OCI-LY7 (cell line): ENCODE measurements around the gene NDUFB2. TPM values are rescaled to one million over a fixed set of nuclear protein-coding genes. Genes with fewer than 3 reads are reported as not detected.
A peak's percentile ranks its signal among the peaks of the same experiment; 100 is the strongest.

Experiments
- BruUV-seq: library from RNA; stranded (reverse); fragments of 400-500 nt; replicated peaks from 2 replicates; lab custom pipeline; 2021; lab: Mats Ljungman, UMichigan
- CTCF ChIA-PET: fragments of 300-600 bp; sonication (Branson Sonifier 250); formaldehyde crosslinking; loops from one replicate; lab custom pipeline; 2022; ENCODE audit warnings: antibody characterized with exemption; ENCODE audit not compliant: unreplicated experiment; lab: Charles Lee
- POLR2A ChIA-PET: fragments of 300-600 bp; sonication (Branson Sonifier 250); formaldehyde crosslinking; loops from one replicate; lab custom pipeline; 2022; ENCODE audit warnings: antibody characterized with exemption; lab: Charles Lee
- DNase-seq: peaks from one replicate; pipeline ENCODE4 v3.0.0-alpha.2; 2015; ENCODE audit warnings: low spot score
- H2AFZ ChIP-seq: fragments of 200-600 bp; sonication (generic), shearing (Covaris generic); 2 replicates; pipeline ENCODE4 v1.6.1; 2014; ENCODE audit warnings: mild to moderate bottlenecking, antibody characterized with exemption, low read length, moderate library complexity
- H3K27ac ChIP-seq: fragments of 200-600 bp; sonication (generic); 2 replicates; pipeline ENCODE4 v1.5.1; 2014; ENCODE audit warnings: mixed run types, low read depth, mild to moderate bottlenecking, moderate library complexity, low read length, inconsistent platforms; ENCODE audit not compliant: poor library complexity, severe bottlenecking
- H3K36me3 ChIP-seq: fragments of 200-600 bp; sonication (generic); 2 replicates; pipeline ENCODE4 v1.6.1; 2014; ENCODE audit warnings: mild to moderate bottlenecking, antibody characterized with exemption, low read length, moderate library complexity, mixed read lengths; ENCODE audit not compliant: insufficient read depth
- H3K4me1 ChIP-seq: fragments of 200-600 bp; sonication (generic); 2 replicates; pipeline ENCODE4 v1.5.1; 2014; ENCODE audit warnings: mild to moderate bottlenecking, low read length; ENCODE audit not compliant: insufficient read depth, poor library complexity, severe bottlenecking
- H3K4me2 ChIP-seq: fragments of 200-600 bp; sonication (generic); 2 replicates; pipeline ENCODE4 v1.6.1; 2014; ENCODE audit warnings: mild to moderate bottlenecking, low read length
- H3K4me3 ChIP-seq: fragments of 200-600 bp; sonication (generic); 2 replicates; pipeline ENCODE4 v1.5.1; 2014; ENCODE audit warnings: mild to moderate bottlenecking, low read depth, low read length; ENCODE audit not compliant: poor library complexity, severe bottlenecking
- H3K79me2 ChIP-seq: fragments of 200-600 bp; sonication (generic); 2 replicates; pipeline ENCODE4 v1.6.1; 2016; ENCODE audit warnings: low read depth, mild to moderate bottlenecking, low read length, moderate library complexity, mixed read lengths; ENCODE audit not compliant: insufficient read depth
- H3K9me2 ChIP-seq: fragments of 200-600 bp; sonication (generic); 2 replicates; pipeline ENCODE4 v1.6.1; 2016; ENCODE audit warnings: mild to moderate bottlenecking, low read length, mixed read lengths; ENCODE audit not compliant: insufficient read depth
- H3K9me3 ChIP-seq: fragments of 200-600 bp; sonication (generic); 2 replicates; pipeline ENCODE4 v1.6.1; 2014; ENCODE audit warnings: mild to moderate bottlenecking, mixed run types, low read length, mixed read lengths
- H4K20me1 ChIP-seq: fragments of 200-600 bp; sonication (generic); 2 replicates; pipeline ENCODE4 v1.6.1; 2014; ENCODE audit warnings: mild to moderate bottlenecking, antibody characterized with exemption, low read length, moderate library complexity, mixed read lengths; ENCODE audit not compliant: insufficient read depth
- EZH2phosphoT487 ChIP-seq: fragments of 200-600 bp; sonication (generic); IDR thresholded peaks from 2 replicates; pipeline ENCODE4 v1.6.1; 2018; ENCODE audit warnings: low read depth, borderline replicate concordance, mild to moderate bottlenecking, mixed run types, antibody characterized with exemption, low read length, moderate library complexity, mixed read lengths
- intact Hi-C: fragments of 100-400 bp; cut with micrococcal nuclease; formaldehyde crosslinking; loops from one replicate; pipeline ENCODE4 v1.10.0; 2022; ENCODE audit not compliant: unreplicated experiment
- total RNA-seq, 2 experiments: library from RNA; depleted of rRNA in 1 of 2; stranded (reverse); fragments of >200 nt in 1 of 2; shearing (Covaris generic) in 1 of 2; gene quantifications; 2 replicates each; pipeline ENCODE4 v1.2.3, GENCODE V29; 2014 to 2022
- TF ChIP-seq, protein P1 (sequence below): fragments of 200-600 bp; sonication (generic); conservative IDR thresholded peaks from 2 replicates; pipeline ENCODE4 v1.5.1; 2014; ENCODE audit warnings: mild to moderate bottlenecking, antibody characterized with exemption, low read length, moderate library complexity, mixed read lengths

Gene NDUFB2
- total RNA-seq, 2 experiments from 2014 or later = 114 to 139 TPM

- peak; percentile 11 for DNase-seq
- H3K9me3 ChIP-seq = no peaks in the 10 kb centered on the region
- ChIA-PET POLR2A (interaction anchor here (0.7 to 4.5 kb wide), 4 partner anchors 9 to 42 kb away, joined by 3 to 26 read pairs (median 3); partner anchors contain the start of gene NDUFB2), CTCF (no interaction called here)
- no peak overlapping the region for H3K27ac ChIP-seq
- intact Hi-C loops = loop anchor here (5.0 to 10.0 kb wide), 3 partner anchors 135 to 1323 kb away; partner anchors contain the start of gene LUC7L2
- no peak for TF ChIP-seq EZH2phosphoT487
- TF ChIP-seq, protein P1, sequence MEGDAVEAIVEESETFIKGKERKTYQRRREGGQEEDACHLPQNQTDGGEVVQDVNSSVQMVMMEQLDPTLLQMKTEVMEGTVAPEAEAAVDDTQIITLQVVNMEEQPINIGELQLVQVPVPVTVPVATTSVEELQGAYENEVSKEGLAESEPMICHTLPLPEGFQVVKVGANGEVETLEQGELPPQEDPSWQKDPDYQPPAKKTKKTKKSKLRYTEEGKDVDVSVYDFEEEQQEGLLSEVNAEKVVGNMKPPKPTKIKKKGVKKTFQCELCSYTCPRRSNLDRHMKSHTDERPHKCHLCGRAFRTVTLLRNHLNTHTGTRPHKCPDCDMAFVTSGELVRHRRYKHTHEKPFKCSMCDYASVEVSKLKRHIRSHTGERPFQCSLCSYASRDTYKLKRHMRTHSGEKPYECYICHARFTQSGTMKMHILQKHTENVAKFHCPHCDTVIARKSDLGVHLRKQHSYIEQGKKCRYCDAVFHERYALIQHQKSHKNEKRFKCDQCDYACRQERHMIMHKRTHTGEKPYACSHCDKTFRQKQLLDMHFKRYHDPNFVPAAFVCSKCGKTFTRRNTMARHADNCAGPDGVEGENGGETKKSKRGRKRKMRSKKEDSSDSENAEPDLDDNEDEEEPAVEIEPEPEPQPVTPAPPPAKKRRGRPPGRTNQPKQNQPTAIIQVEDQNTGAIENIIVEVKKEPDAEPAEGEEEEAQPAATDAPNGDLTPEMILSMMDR = no peak
- H3K9me2 ChIP-seq = no peaks in the 10 kb centered on the region
- no TSS peak for BruUV-seq
- peaks cover 44% of the 10 kb centered on the region for H3K4me1 ChIP-seq
- H3K4me3 ChIP-seq = peak overlapping the region; percentile 81
- H3K4me2 ChIP-seq = peak overlapping the region; percentile 100
- no peaks in the 10 kb centered on the region for H4K20me1 ChIP-seq
- no peak overlapping the region for H2AFZ ChIP-seq
- H3K79me2 ChIP-seq = peaks cover 39% of the 10 kb centered on the region
- peaks cover 57% of the 10 kb centered on the region for H3K36me3 ChIP-seq
These were observed 19.0 kb upstream of the NDUFB2 start for GRCh38 chr7:140677496-140677895.

DNA sequence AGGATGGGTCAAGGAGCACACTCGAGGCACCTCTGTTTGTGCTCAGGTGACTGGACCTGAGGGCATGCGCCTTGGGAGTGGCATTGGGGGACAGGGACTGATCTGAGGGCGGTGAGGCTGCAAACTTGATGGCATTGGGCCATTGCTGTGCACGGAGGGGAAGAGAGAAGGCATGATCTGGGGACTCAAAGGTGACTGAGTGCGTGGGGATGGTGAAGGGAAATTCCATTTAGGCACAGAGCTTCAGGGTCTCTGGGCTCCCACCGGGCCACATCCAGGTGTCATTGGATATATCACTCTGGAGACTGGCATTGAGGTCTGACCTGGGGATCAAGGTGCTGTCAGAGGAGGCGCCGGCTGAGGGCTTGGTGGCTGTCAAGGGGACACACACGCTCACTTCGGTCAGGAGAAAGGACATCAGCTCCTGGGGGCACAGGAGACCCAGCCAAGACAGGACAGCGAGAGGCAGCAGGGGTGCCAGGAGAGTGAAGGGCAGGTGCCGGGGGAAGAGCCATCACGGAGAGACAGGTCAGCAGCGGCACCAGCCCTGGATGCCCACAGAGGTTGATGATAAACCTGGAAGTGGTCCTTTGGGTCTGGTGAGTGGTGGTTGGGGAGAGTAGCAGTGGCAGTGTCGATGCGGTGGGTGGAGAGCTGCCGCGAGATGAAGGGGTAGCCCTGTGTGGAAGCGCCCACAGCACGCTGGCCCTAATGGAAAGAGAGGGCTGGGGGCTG lies 18.3 kb upstream of the NDUFB2 start:
- TF ChIP-seq, protein P1 = no peak
- TF ChIP-seq EZH2phosphoT487 = no peak
- H3K36me3 ChIP-seq = peaks cover 62% of the 10 kb centered on the region
- no peaks in the 10 kb centered on the region for H3K9me3 ChIP-seq
- H3K4me2 ChIP-seq = peak overlapping the region; percentile 100
- H3K27ac ChIP-seq = no peak overlapping the region
- no TSS peak for BruUV-seq
- H3K79me2 ChIP-seq = peaks cover 39% of the 10 kb centered on the region
- H3K4me1 ChIP-seq = peaks cover 43% of the 10 kb centered on the region
- ChIA-PET CTCF (no interaction called here), POLR2A (interaction anchor here (0.7 to 4.5 kb wide), 4 partner anchors 9 to 41 kb away, joined by 3 to 26 read pairs (median 3); partner anchors contain the start of gene NDUFB2)
- H3K9me2 ChIP-seq = no peaks in the 10 kb centered on the region
- H4K20me1 ChIP-seq = no peaks in the 10 kb centered on the region
- no peak overlapping the region for H3K4me3 ChIP-seq
- DNase-seq = no peak
- intact Hi-C loops = loop anchor here (5.0 to 10.0 kb wide), 3 partner anchors 134 to 1323 kb away; partner anchors contain the start of gene LUC7L2
- no peak overlapping the region for H2AFZ ChIP-seq

DNA sequence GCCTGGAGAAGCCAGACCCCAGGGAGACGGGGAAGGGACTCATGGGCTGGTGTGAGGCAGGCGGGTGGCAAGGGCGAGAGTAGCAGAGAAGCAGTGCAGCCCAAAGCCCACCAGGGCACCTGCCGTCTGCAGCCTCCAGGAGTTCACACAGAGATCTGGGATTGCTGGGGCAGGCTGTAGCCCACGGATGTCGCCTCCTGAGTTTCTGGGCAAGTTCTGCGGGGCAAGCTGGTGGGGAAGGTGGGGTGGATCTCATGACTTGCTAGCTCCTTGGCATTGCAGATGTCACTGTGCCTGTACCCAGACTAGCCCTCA lies 17.7 kb upstream of the NDUFB2 start:
- peaks cover 41% of the 10 kb centered on the region for H3K4me1 ChIP-seq
- TF ChIP-seq EZH2phosphoT487 = no peak
- TF ChIP-seq, protein P1 = no peak
- peaks cover 67% of the 10 kb centered on the region for H3K36me3 ChIP-seq
- no peak overlapping the region for H2AFZ ChIP-seq
- no peak for DNase-seq
- ChIA-PET CTCF (no interaction called here), POLR2A (interaction anchor here (0.8 kb wide), 1 partner anchor 193 kb away, joined by 3 read pairs; no protein-coding TSS in a partner anchor)
- no peaks in the 10 kb centered on the region for H3K9me2 ChIP-seq
- H3K79me2 ChIP-seq = peaks cover 36% of the 10 kb centered on the region
- H3K4me2 ChIP-seq = no peak overlapping the region
- no peak overlapping the region for H3K4me3 ChIP-seq
- H3K9me3 ChIP-seq = no peaks in the 10 kb centered on the region
- no peak overlapping the region for H3K27ac ChIP-seq
- no peaks in the 10 kb centered on the region for H4K20me1 ChIP-seq
- intact Hi-C loops = loop anchor here (5.0 to 10.0 kb wide), 3 partner anchors 134 to 1324 kb away; partner anchors contain the start of gene LUC7L2
- BruUV-seq = no TSS peak
